ENCODE measurements around the gene NIBAN1. TPM values are rescaled to one million over a fixed set of nuclear protein-coding genes. Genes with fewer than 3 reads are reported as not detected.

Gene NIBAN1
- total RNA-seq, 1 experiment from 2014 or later: 8.1 TPM

- TF ChIP-seq GRHL2 (CRISPR knock-in tag; IDR thresholded peaks at IDR 0.05; ENCODE audit: insufficient replicate concordance, severe bottlenecking) (no peak), ETV6 (CRISPR knock-in tag; IDR thresholded peaks at IDR 0.05) (no peak), KAT7 (CRISPR knock-in tag; IDR thresholded peaks at IDR 0.05; ENCODE audit: borderline replicate concordance) (no peak), PRDM15 (CRISPR knock-in tag; IDR thresholded peaks at IDR 0.05) (no peak)
- TF ChIP-seq, protein P1, sequence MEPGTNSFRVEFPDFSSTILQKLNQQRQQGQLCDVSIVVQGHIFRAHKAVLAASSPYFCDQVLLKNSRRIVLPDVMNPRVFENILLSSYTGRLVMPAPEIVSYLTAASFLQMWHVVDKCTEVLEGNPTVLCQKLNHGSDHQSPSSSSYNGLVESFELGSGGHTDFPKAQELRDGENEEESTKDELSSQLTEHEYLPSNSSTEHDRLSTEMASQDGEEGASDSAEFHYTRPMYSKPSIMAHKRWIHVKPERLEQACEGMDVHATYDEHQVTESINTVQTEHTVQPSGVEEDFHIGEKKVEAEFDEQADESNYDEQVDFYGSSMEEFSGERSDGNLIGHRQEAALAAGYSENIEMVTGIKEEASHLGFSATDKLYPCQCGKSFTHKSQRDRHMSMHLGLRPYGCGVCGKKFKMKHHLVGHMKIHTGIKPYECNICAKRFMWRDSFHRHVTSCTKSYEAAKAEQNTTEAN (CRISPR knock-in tag; IDR thresholded peaks at IDR 0.05): no peak
Observed at GRCh38 chr1:184953600-184954219, 20.6 kb downstream of the NIBAN1 start (continued).

GRCh38 chr1:184952428-184952827 lies 21.9 kb downstream of the NIBAN1 start:
- no peaks in the 10 kb centered on the region for H3K27me3 Mint-ChIP-seq (ENCODE audit: low read depth)
- POLR2A ChIA-PET: no interaction called here
- no peak overlapping the region for H3K27ac Mint-ChIP-seq
- no peak for TF ChIP-seq USF1 (CRISPR knock-in tag; IDR thresholded peaks at IDR 0.05)
- no peaks in the 10 kb centered on the region for H3K36me3 Mint-ChIP-seq
- 0 out of 2 replicates have a peak, but pooled peaks cover 3% of the 10 kb centered on the region for H3K4me1 Mint-ChIP-seq
- DNase-seq (ENCODE audit: low spot score): no peak
- H3K9me3 Mint-ChIP-seq: no peaks in the 10 kb centered on the region
- H3K4me3 Mint-ChIP-seq: no peak overlapping the region
- CTCF ChIA-PET: no interaction called here
- no peak for ATAC-seq

DNA sequence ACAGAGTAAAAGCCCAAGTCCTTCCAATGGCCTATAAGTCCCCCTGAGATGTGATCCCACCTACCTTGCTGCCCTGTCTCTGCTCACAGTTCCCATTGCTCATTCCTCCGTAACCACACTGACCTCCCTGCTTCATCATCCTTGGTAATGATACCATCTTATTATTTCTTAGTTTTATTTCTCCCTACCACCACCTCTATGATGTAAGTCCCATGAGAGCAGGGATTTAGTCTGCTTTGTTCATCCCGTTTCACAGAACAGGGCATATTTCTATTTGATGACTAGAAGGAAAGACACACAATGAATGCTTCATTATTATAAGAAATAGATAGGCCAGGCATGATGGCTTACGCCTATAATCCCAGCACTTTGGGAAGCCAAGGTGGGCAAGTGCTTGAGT lies 22.5 kb downstream of the NIBAN1 start:
- Mint-ChIP-seq H3K36me3 (no peaks in the 10 kb centered on the region), H3K4me3 (no peak overlapping the region), H3K9me3 (no peaks in the 10 kb centered on the region), H3K27ac (no peak overlapping the region), H3K27me3 (ENCODE audit: low read depth) (no peaks in the 10 kb centered on the region), H3K4me1 (peaks cover 7% of the 10 kb centered on the region)
- DNase-seq (ENCODE audit: low spot score): no peak
- no peak for ATAC-seq
- ChIA-PET CTCF (no interaction called here), POLR2A (no interaction called here)
- no peak for TF ChIP-seq ARID4B (CRISPR knock-in tag; IDR thresholded peaks at IDR 0.05; ENCODE audit: borderline replicate concordance)
- no peak for TF ChIP-seq SMAD4 (CRISPR knock-in tag; IDR thresholded peaks at IDR 0.05)
- TF ChIP-seq, protein P2, sequence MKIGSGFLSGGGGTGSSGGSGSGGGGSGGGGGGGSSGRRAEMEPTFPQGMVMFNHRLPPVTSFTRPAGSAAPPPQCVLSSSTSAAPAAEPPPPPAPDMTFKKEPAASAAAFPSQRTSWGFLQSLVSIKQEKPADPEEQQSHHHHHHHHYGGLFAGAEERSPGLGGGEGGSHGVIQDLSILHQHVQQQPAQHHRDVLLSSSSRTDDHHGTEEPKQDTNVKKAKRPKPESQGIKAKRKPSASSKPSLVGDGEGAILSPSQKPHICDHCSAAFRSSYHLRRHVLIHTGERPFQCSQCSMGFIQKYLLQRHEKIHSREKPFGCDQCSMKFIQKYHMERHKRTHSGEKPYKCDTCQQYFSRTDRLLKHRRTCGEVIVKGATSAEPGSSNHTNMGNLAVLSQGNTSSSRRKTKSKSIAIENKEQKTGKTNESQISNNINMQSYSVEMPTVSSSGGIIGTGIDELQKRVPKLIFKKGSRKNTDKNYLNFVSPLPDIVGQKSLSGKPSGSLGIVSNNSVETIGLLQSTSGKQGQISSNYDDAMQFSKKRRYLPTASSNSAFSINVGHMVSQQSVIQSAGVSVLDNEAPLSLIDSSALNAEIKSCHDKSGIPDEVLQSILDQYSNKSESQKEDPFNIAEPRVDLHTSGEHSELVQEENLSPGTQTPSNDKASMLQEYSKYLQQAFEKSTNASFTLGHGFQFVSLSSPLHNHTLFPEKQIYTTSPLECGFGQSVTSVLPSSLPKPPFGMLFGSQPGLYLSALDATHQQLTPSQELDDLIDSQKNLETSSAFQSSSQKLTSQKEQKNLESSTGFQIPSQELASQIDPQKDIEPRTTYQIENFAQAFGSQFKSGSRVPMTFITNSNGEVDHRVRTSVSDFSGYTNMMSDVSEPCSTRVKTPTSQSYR (CRISPR knock-in tag; IDR thresholded peaks at IDR 0.05): no peak
- TF ChIP-seq TCF7 (CRISPR knock-in tag; IDR thresholded peaks at IDR 0.05; ENCODE audit: low read depth): no peak
- TF ChIP-seq PRDM15 (CRISPR knock-in tag; IDR thresholded peaks at IDR 0.05): no peak
- TF ChIP-seq MYBL2 (CRISPR knock-in tag; IDR thresholded peaks at IDR 0.05): no peak
- TF ChIP-seq, protein P3, sequence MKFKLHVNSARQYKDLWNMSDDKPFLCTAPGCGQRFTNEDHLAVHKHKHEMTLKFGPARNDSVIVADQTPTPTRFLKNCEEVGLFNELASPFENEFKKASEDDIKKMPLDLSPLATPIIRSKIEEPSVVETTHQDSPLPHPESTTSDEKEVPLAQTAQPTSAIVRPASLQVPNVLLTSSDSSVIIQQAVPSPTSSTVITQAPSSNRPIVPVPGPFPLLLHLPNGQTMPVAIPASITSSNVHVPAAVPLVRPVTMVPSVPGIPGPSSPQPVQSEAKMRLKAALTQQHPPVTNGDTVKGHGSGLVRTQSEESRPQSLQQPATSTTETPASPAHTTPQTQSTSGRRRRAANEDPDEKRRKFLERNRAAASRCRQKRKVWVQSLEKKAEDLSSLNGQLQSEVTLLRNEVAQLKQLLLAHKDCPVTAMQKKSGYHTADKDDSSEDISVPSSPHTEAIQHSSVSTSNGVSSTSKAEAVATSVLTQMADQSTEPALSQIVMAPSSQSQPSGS (CRISPR knock-in tag; IDR thresholded peaks at IDR 0.05; ENCODE audit: borderline replicate concordance, low read depth): no peak
